ENCODE data around the gene CELA2A. TPM values are rescaled to one million over a fixed set of nuclear protein-coding genes. Genes with fewer than 3 reads are reported as not detected.

Gene CELA2A
- total and polyA plus RNA-seq, 9 of the 15 experiments (the other 6 are each of a cell fraction or from before 2014, with no cell fraction given), result 0.62 TPM; not detected in 8

GRCh38 chr1:15442119-15442518 is 14.4 kb upstream of the CELA2A start (continued):
- TF ChIP-seq, protein P1, sequence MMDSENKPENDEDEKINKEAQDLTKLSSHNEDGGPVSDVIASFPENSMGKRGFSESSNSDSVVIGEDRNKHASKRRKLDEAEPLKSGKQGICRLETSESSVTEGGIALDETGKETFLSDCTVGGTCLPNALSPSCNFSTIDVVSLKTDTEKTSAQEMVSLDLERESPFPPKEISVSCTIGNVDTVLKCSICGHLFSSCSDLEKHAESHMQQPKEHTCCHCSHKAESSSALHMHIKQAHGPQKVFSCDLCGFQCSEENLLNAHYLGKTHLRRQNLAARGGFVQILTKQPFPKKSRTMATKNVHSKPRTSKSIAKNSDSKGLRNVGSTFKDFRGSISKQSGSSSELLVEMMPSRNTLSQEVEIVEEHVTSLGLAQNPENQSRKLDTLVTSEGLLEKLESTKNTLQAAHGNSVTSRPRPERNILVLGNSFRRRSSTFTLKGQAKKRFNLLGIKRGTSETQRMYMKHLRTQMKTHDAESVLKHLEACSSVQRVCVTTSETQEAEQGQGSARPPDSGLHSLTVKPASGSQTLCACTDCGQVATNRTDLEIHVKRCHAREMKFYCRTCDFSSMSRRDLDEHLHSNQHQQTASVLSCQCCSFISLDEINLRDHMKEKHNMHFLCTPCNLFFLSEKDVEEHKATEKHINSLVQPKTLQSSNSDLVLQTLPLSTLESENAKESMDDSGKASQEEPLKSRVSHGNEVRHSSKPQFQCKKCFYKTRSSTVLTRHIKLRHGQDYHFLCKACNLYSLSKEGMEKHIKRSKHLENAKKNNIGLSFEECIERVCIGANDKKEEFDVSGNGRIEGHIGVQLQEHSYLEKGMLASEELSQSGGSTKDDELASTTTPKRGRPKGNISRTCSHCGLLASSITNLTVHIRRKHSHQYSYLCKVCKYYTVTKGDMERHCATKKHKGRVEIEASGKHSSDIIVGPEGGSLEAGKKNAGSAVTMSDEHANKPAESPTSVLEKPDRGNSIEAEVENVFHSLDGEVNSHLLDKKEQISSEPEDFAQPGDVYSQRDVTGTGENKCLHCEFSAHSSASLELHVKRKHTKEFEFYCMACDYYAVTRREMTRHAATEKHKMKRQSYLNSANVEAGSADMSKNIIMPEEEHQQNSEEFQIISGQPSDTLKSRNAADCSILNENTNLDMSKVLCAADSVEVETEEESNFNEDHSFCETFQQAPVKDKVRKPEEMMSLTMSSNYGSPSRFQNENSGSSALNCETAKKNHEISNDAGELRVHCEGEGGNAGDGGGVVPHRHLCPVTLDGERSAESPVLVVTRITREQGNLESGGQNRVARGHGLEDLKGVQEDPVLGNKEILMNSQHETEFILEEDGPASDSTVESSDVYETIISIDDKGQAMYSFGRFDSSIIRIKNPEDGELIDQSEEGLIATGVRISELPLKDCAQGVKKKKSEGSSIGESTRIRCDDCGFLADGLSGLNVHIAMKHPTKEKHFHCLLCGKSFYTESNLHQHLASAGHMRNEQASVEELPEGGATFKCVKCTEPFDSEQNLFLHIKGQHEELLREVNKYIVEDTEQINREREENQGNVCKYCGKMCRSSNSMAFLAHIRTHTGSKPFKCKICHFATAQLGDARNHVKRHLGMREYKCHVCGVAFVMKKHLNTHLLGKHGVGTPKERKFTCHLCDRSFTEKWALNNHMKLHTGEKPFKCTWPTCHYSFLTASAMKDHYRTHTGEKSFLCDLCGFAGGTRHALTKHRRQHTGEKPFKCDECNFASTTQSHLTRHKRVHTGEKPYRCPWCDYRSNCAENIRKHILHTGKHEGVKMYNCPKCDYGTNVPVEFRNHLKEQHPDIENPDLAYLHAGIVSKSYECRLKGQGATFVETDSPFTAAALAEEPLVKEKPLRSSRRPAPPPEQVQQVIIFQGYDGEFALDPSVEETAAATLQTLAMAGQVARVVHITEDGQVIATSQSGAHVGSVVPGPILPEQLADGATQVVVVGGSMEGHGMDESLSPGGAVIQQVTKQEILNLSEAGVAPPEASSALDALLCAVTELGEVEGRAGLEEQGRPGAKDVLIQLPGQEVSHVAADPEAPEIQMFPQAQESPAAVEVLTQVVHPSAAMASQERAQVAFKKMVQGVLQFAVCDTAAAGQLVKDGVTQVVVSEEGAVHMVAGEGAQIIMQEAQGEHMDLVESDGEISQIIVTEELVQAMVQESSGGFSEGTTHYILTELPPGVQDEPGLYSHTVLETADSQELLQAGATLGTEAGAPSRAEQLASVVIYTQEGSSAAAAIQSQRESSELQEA (IDR thresholded peaks at IDR 0.05; ENCODE audit: low read depth), result no peak
- TF ChIP-seq PTTG1 (tag; IDR thresholded peaks at IDR 0.05; ENCODE audit: low read depth), result no peak
- TF ChIP-seq NBN (IDR thresholded peaks at IDR 0.05; ENCODE audit: low read depth), result no peak
- TF ChIP-seq ZNF586 (CRISPR knock-in tag; conservative IDR thresholded peaks at IDR 0.05), result no peak
- TF ChIP-seq U2AF1 (optimal IDR thresholded peaks at IDR 0.05; ENCODE audit: low read depth, low read length), result no peak

All from K562 (cell line).